GM12801 (cell line): ENCODE data around the gene HTT-AS.

Experiments used
- CTCF ChIP-seq: IDR thresholded peaks from one replicate; pipeline ENCODE4 v1.5.1; 2011; ENCODE audit warnings: control low read depth; ENCODE audit not compliant: insufficient read length; ENCODE audit errors: extremely low read depth

The HTT-AS gene

GRCh38 chr4:3107691-3108121, 33.4 kb upstream of the HTT-AS start:
- TF ChIP-seq CTCF = no peak

- no peak for TF ChIP-seq CTCF
These were observed 32.9 kb upstream of the HTT-AS start for GRCh38 chr4:3107271-3107670.

- TF ChIP-seq CTCF = peak; percentile 61
These were observed 32.2 kb upstream of the HTT-AS start for GRCh38 chr4:3106339-3107186.

- no peak for TF ChIP-seq CTCF
These were observed 24.0 kb upstream of the HTT-AS start for GRCh38 chr4:3098346-3098745.

GRCh38 chr4:3096202-3096601, 21.9 kb upstream of the HTT-AS start:
- TF ChIP-seq CTCF = no peak

- TF ChIP-seq CTCF = no peak
These were observed 17.1 kb upstream of the HTT-AS start for GRCh38 chr4:3091464-3091863.

GRCh38 chr4:3087115-3087797, 12.9 kb upstream of the HTT-AS start:
- TF ChIP-seq CTCF = no peak
